ENCODE measurements around the gene PKN3.
"Not testable (repeated sequence)": the region's sequence is repeated elsewhere in the genome, so short reads cannot be mapped to it uniquely, and the experiment has no call there.

DNA sequence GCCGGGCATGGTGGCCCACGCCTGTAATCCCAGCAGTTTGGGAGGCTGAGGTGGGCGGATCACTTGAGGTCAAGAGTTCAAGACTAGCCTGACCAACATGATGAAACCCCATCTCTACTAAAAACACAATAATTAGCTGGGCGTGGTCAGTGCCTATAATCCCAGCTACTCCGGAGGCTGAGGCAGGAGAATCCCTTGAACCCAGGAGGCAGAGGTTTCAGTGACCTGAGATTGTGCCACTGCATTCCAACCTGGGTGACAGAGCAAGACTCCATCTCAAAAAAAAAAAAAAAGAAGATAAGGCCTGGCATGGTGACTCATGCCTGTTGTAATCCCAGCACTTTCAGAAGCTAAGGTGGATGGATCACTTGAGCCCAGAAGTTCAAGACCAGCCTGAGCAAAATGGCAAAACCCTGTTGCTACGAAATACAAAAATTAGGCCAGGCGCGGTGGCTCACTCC lies 35.8 kb upstream of the PKN3 start:
- not testable (repeated sequence) for TF ChIP-seq EZH2 (IDR thresholded peaks at IDR 0.05; ENCODE audit: insufficient read depth, low read length)
- TF ChIP-seq, protein P1, sequence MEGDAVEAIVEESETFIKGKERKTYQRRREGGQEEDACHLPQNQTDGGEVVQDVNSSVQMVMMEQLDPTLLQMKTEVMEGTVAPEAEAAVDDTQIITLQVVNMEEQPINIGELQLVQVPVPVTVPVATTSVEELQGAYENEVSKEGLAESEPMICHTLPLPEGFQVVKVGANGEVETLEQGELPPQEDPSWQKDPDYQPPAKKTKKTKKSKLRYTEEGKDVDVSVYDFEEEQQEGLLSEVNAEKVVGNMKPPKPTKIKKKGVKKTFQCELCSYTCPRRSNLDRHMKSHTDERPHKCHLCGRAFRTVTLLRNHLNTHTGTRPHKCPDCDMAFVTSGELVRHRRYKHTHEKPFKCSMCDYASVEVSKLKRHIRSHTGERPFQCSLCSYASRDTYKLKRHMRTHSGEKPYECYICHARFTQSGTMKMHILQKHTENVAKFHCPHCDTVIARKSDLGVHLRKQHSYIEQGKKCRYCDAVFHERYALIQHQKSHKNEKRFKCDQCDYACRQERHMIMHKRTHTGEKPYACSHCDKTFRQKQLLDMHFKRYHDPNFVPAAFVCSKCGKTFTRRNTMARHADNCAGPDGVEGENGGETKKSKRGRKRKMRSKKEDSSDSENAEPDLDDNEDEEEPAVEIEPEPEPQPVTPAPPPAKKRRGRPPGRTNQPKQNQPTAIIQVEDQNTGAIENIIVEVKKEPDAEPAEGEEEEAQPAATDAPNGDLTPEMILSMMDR (IDR thresholded peaks at IDR 0.05; ENCODE audit: insufficient read depth, low read depth, low read length) = not testable (repeated sequence)
